HG02623 (cell line): Measurements from ENCODE around the gene VPS13A.

Experiments
- ATAC-seq: cut with Tn5 transposase; IDR thresholded peaks from one replicate; pipeline ENCODE4 v1.9.1; 2021; ENCODE audit warnings: moderate library complexity; ENCODE audit not compliant: unreplicated experiment

Gene VPS13A

DNA sequence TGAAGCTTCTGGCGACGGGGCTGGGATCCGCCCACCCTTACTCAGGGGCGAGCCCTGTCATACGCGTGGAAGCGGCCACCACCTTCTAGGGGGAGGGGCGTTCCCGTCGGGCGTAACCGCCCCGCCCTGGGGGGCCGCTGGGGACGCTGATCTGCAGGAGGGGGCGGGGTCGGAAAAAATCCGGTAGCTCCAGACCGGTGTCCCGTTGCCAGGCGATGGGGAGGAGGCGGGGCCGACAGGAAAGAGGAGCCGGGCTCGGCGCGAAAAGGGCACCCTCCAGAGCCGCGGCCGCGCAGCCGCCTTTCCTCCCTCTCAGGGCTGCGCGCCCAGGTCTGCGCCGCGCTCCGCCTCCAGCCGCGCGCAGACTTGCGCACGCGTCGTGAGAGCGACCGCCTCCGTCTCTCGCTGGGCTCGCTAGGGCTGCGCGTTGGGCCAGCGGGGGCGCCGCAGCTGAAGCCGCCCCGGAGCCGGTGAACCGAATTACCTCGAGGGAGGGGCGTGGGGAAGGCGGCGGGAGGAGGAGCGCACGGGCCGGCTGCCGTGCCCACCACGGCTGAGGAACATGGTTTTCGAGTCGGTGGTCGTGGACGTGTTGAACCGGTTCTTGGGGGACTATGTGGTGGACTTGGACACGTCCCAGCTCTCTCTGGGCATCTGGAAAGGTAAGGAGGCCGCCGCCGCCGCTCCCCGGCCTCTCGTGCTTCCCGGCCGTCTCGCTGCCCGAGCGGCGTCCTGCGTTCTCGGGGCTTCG is at the start of gene VPS13A:
Gene VPS13A, plus strand, starts transcription at position 392 of the 751 bp plus-strand sequence. Its CDS starts 171 bp downstream, at position 563.
- peak; percentile 77 for ATAC-seq

DNA sequence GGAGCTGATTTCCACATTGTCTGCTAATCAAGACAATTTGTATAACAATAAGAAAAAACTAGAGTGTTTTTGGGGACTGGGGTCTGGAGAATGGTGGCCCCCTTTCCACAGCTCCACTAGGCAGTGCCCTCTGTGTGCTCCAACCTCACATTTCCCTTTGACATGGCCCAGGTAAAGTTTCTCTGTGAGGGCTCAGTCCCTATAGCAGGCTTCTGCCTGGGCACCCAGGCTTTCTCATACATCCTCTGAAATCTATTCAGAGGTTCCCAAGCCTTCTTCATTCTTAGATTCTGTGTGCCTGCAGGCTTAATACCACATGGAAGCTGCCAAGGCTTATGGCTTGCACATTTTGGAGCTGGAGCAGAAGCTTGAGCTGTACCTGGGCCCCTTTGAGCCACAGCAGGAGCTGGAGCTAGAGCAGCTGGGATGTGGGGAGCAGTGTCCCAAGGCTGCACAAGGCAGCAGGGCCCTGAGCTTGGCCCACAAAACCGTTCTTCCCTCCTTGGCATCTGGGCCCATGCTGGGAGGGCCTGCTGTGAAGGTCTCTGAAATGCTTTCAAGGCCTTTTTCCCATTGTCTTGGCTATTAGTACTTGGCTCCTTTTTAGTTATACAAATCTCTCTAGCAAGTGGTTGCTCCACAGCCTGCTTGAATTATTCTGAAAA is 49.1 kb upstream of the VPS13A start:
- ATAC-seq = no peak

DNA sequence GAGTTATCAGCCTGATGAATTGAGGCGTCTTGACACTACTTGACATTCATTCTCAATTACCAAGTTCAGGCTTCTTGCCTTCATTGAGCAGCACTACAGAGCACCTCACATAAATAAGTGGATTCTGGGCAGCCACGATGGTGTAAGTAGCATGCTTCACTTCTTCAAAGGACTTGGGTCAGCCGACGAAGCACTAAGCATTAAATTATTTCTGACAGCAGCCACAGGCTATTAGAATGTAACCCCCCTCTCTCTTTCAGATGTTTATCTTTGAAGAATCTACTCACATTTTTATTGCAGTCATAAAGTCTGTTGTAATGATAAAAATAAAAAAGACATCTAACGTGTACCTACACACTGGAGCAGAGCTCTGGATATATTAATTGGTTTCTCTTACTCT is 45.9 kb upstream of the VPS13A start:
- no peak for ATAC-seq

DNA sequence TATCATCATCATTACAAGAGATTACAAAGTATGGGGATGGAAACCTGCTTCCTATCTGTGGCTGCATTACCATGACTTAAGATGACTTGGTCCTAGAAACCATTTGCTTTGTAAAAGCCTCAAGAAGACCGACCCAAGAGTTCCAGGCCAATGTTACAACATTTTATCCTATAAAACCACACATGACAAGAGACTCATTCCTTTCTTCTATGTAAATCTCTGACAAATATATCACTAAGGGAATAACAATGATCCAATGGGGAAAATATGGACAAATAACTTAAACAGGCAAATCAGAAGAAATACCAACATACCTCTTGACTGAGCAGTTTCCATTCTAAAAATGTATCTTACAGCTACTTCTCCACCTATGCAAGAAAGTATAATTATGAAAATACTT is 44.3 kb upstream of the VPS13A start:
- ATAC-seq = no peak

DNA sequence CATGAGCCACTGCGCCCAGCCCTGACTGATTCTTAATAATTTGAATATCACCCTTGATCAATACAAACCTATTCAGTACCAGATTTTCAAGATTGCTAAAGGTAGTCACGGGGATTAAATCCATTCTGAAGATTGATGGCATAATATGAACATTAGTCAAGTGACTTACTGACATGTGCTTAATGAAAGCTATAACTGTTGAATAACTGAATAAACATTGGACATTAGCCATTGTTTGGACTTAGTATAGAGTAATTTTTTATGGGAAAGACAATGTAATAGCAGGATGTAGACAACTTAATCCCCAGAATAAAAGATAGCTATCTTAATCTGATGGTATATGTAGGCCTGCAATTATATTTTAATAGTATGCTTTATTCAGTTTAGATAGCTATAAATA is 35.0 kb upstream of the VPS13A start:
- no peak for ATAC-seq

DNA sequence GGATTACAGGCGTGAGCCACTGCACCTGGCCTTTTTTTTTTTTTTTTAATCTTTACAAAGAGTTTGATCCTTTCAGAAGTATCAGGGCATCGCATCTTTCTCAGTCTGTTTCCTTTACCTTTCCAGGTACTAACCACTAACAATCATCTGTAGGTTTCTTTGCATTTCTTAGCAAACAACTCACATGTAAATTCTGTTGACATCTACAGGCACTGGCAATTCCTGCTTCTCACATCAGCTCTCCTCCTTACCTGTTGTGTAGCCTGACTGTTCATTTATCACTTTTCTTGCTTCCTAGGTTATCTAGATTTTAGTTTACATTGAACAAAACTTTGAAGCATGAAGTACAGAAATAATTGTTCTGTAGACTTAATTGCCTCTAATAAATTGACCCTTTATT is 27.5 kb upstream of the VPS13A start:
- ATAC-seq = no peak

DNA sequence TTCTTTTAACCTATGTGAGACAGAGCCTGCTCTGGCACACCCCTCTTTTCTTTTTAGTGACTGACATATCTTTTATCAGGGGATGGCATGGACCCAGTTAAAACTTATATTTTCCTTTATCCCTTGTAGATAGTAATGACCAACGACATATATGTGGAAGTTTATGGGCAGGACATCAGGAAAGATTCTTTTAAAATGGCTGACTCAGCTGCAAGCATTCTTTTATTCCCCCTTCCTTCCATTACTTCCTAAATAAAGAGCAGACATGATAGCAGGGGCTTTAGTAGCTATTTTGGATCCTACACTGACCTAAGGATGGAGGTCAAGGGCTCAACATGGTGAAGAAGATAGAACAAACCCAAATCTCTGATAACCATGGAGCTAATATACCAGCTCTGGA is 25.0 kb upstream of the VPS13A start:
- ATAC-seq = no peak

DNA sequence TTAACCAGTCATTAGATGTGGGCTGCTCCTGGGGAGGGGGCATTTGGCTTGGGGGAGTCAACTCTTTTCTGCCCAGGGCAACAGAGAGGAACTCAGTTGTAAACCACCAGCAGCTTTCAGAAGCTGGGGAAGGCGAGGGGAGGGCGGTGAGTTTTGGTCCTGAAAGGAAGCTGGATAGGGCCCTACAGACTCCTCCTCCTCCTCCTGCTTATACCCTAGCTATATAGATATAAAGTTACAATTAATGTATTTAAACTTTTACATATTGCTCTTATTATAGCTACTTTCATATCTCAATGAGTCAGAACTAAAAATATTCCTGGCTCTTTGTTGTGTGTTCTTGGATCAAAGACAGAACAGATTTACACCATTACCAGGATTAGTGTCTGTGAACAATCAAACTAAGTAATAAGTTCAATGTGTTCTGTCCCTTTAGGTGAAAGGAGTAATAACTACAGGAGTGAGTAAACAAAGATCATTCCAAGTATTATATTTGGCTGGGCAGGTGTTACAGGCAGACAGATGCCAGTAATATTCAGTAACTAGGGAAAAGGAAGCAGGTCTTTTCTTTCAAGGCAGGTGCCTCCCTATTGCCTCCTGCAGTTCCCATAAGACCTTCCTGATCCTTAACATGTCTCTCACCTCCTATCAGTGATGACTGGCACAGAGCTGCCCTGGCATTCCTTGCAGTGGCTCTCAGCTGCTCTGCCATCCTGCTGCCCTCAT is 20.5 kb upstream of the VPS13A start:
- no peak for ATAC-seq

DNA sequence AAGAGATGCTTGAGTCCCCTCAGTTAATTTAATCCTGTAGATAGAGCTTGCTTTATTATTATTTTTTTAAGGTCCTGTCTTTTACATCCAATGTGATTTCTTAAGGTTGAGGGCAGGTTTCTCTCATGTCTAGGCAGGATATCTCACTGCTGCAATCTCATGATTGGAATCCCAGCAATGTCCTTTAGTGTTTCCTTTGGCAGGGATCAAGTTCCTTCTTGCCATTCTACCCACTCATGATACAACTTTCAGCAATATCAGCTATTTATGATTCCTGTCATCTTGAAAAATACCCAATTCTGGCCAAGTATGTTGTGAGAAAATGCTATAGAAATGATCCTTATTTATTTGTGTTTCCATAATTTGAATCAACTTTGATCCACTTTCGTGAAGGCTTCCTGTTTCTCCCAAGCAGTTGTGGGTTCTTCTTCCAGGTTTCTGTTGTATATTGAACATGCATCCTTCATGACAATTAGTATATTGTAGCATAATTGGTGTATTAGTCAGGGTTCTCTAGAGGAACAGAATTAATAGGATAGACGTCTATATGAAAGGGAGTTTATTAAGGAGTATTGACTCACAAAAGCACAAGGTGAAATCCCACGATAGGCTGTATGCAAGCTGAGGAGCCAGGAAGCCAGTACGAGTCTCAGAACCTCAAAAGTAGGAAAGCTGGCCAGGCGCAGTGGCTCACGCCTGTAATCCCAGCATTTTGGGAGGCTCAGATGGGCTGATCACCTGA is 18.4 kb upstream of the VPS13A start:
- no peak for ATAC-seq

DNA sequence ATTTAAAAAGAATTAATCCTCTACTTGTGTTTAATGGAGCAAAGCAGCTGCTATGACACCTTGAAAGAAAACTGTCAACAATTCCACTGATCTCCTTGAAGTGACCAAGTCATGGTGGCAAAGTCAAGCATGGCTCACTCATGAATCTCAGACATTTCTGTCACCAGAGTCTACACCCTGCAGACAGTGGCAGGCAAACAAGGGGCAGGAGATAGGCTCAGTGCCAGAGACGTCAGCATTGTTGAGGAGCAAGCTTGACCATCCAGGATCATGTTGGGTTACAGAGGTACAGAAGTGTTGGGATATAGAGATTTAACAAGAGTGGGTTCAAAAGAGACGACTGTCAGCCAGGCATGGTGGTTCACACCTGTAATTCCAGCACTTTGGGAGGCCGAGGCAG is 16.1 kb upstream of the VPS13A start:
- ATAC-seq = no peak

DNA sequence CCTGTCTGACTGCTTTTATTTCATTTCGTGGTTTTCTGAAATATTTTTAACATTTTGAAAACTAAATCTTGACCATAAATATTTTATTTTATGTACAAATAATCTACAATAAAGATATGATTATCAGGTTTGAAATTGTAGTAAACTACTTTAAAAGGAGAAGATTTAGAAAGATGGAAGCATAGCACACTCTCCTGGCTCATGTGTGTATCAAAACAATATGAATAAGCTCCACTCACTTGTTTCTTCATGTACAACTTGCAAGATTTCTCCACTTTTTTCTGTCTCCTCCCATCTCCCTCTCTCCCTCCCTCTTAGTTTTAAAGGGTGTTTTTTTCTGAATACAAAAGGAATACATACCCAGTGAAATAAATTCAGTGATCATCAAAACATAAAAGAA is 15.4 kb upstream of the VPS13A start:
- no peak for ATAC-seq

DNA sequence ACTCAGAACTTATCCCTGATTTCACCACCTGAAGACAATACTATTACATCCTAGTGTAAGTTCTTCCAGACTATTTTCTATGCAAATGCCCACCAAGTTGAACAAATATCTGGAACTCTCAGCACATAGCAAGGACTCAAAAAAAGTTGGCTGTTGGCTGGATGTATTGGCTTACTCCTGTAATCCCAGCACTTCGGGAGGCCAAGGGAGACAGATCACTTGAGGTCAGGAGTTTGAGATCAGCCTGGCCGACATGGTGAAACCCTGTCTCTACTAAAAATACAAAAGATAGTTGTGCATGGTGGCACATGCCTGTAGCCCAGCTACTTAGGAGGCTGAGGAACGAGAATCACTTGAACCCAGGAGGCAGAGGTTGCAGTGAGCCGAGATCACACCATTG is 15.0 kb upstream of the VPS13A start:
- no peak for ATAC-seq

DNA sequence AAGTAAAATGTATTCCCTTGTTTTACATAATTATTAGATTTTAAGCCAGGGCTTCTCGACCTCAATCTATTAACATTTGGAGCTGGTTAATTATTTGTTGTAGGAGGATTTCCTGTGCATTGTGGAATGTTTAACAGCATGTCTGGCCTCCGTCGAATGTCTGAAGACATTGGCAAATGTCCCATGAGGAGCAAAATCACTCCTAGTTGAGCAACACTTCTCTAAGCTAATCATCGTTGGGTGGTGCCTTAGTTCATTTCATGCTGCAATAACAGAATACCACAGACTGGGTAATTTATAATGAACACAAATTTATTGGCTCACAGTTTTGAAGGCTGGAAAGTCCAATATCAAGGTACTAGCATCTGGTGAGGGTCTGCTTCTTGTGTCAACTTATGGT is 13.4 kb upstream of the VPS13A start:
- ATAC-seq = no peak

DNA sequence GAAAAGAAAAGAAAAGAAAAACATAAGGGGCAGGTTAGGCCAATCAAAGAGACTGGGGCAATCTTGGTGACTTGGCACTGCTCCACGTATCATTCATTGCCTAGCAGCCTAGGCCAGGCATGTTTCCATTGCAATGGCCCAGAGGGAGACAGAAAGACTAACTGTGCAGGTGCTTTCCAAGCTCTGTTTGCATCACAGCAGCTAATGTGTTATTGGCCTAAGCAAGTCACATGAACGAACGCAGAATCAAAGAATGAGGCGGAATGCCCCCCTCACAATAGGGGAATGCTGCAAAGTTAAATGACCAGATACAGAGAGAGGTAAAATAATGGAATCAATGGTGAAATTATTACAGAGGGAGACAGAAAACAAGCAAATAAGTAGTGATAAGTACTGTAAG is 11.1 kb upstream of the VPS13A start:
- ATAC-seq = no peak

DNA sequence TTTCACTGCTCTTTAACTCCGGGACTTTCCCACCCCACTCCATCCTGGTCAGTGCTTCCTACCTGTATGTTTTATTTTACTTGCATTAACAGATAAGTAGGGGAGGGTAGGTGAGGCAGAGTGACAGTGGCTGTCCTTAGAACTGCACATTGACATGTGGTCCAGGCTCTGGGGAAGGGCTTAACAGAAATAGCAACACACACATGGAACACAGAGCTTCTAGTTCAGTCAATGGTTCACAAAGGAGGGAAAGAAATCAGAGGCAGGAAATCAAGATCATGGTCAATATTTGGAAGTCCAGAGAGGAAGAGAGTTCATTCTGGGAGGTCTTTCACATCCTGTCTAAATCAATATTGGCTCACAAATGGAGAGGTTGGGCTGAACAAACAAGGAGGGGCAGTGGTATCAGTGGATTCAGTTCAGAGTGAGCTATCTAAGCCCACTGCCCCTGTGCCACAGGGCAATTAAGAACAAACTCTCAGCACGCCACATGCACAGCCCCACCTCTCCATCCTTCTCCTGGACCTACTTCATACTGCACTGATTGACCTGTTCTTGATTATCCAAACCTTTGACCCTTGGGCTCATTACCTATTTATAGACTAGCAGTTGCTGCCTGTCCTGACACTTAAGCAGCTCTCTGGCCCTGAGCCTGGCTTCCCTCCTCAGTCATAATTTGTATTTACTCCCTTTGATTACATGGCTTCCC is 6.2 kb upstream of the VPS13A start:
- ATAC-seq = no peak

DNA sequence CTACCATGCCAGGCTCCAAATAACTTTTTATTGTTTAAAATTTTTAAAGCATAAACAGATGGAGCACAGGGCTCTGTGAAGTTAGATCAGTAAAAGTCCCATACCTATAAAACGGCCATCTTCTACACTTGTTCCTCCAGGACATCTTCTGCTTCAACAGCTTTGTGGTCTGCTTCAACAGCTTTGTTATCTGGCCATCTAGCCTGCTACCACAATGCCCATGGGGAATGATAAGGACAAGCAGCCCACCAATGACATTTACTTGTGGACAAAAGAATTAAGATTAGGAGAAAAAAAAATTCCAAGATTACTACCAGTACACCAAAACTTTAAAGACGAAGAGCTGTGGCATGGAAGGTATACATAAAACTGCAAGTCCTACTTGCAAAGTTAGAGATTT is 2.2 kb upstream of the VPS13A start:
- no peak for ATAC-seq

DNA sequence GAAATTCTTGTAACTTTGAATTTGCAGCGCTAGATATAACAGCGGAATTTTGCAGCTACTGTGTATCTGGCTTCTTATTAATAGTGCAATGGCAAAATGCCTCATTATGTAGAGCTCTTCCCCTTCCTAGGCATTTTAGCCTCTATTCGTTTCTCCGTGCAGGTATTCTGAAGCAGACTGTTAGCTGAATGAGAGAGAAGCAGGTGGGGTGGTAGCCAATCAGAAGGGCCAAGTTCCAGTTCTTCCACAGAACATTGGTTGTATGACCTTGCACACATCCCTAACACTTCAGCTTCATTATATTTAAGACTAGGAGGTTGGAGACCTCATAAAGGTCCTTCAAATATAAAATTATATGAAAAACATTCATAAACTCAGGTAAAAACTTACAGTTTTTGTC is 1.2 kb upstream of the VPS13A start:
- ATAC-seq = no peak

DNA sequence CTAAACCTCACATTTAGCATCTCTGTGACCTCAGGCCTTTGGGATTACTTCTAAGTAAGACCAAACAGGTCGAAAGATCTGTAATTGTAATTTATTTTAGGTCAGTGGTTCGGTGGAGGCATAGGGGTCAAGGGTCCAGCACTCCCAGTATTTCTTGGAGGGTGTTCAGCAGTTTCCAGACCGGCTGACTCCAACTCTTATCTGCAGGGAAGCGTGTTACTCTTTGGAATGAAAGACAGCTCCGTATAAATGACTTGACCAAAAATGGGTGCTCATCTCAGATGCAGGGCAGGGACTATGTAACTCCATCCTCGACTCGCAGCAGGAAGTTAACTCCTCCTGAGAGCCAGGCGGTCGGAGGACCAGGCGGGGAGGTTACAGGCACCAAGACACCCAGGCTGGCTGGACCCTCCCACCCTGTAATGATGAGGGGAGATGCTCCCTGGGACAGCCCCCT is 620 bp upstream of the VPS13A start:
- no peak for ATAC-seq

DNA sequence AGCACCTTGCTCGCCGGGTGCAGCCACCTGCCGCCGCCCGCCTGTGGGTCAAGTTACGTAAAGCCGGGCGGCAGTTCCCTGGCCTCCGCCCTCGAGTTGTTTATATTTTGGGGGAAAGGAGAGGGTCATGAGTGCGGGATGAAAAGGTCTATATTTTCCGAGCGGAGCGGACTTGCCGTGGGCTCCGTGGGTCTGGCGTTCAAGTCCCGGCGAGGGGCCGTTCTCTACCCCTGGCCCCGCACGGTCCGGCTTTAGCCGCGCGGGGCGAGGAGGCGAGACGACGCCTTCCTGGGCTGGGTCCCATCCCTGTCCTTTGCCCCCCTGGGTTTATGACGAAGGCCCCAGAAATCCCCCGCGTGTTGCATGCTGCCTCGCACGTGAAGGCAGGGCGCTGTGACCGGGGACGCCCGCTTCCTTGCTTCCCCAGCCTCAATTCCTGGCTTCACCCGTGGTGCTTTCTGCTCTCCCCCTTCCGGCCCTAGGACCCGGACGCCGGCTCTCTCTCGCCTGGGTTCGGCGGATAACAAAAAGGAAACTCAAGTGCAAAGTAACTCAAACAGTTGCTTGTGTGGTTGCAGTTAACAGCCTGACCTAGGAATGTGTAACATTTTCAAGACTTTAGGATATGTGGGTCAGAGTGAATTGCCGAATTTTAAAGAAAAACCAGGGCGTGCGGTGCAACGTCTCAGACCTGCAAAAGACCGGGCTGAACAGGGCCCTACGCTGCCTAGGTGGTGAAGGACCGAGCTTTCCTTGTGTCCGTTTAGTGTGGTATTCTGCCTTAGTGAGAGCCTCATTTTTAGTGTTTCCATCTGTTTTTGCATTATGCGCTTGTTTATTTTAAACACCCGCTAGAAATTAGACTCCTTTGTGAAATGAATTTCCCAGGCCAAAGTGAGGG is 810 bp downstream of the VPS13A start:
- peak; percentile 12 for ATAC-seq

DNA sequence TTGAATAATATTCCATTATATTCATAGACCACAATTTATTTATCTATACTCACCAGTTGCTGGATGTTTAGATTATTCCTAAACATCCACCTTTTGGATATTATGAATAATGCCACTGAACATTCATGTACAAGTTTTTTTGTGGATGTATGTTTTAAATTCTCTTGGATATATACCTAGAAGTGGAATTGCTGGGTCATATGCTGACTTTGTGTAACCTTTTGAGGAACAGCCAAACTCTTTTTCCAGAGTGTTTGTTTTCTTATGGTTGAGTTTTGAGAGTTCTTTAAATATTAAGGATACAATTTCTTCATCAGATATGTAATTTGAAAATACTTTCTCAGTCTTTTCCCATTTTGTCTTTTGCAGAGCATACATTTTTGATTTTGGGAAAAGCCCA is 2.7 kb downstream of the VPS13A start:
- no peak for ATAC-seq
